GM12874 (cell line): ENCODE data around the gene CMA1.

ENCODE experiments used
- TF ChIP-seq, protein P1 (sequence below): IDR thresholded peaks from 2 replicates; pipeline ENCODE4 v1.5.1; 2011; ENCODE audit warnings: low read depth, mild to moderate bottlenecking, control low read depth, low read length, moderate library complexity; ENCODE audit not compliant: insufficient read depth

CMA1 gene

DNA sequence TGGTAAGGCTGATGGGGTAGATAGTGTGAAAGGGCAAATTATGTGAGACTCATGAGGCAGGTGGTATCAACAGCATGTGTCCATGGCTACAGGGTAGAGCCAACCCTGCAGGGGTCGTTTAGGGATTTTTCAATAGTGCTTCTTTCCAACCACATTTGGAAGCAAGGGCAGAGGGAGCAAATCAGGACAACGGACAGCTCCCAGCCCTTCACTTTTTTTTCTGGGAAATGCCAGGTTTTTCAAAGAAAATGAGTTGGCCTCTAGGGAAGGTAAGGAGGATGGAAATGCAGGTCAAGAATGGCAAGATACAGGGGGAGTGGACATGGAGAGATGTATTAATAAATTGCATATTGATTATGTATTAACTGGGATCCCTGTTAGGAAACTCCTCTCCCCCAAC lies 4.9 kb upstream of the CMA1 start:
- TF ChIP-seq, protein P1, sequence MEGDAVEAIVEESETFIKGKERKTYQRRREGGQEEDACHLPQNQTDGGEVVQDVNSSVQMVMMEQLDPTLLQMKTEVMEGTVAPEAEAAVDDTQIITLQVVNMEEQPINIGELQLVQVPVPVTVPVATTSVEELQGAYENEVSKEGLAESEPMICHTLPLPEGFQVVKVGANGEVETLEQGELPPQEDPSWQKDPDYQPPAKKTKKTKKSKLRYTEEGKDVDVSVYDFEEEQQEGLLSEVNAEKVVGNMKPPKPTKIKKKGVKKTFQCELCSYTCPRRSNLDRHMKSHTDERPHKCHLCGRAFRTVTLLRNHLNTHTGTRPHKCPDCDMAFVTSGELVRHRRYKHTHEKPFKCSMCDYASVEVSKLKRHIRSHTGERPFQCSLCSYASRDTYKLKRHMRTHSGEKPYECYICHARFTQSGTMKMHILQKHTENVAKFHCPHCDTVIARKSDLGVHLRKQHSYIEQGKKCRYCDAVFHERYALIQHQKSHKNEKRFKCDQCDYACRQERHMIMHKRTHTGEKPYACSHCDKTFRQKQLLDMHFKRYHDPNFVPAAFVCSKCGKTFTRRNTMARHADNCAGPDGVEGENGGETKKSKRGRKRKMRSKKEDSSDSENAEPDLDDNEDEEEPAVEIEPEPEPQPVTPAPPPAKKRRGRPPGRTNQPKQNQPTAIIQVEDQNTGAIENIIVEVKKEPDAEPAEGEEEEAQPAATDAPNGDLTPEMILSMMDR = no peak

DNA sequence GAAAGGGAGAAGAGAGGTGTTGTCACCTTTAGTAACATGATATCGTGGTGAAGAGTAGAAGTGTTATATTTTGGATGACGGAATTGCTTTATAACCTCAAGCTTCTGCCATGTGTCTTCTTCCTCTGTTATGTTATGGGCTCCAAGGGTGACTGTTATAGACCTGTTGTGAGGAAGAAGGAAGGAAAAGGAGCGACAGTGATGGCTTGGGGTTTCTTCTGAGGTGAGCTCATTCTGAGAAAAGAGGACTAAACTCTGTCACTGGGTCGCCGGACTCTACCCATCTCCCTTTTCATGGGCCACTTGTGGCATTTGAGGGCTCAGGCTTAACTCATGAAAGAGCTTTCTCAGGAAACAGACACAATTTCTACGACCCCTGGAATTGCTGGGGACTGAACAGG lies 1.6 kb downstream of the CMA1 start:
- TF ChIP-seq, protein P1 = no peak

DNA sequence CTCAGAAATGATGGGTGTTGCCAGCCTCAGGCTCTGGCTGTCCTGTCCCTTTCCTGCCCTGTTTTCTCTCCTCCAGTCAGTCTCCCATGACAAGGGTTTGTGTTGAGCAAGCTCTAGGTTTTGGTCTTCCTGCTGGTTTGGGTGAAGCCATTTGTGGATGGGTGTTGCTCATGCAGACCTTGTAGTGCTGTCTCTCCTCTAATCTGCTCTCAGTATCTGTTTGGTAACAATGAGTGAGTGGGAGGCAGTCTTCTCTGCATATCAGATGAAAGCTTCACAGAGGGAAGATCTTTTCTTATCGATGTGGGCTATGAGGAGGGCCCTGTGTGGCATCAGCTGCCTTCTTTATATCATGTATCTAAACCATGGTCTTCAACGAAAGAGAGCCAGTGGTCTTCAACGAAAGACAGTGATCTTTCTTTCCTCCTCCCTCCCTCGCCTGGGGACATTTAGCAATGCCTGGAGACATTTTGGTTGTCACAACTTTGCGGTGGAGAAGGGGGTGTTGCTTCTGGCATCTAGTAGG lies 3.6 kb downstream of the CMA1 start:
- TF ChIP-seq, protein P1 = no peak

DNA sequence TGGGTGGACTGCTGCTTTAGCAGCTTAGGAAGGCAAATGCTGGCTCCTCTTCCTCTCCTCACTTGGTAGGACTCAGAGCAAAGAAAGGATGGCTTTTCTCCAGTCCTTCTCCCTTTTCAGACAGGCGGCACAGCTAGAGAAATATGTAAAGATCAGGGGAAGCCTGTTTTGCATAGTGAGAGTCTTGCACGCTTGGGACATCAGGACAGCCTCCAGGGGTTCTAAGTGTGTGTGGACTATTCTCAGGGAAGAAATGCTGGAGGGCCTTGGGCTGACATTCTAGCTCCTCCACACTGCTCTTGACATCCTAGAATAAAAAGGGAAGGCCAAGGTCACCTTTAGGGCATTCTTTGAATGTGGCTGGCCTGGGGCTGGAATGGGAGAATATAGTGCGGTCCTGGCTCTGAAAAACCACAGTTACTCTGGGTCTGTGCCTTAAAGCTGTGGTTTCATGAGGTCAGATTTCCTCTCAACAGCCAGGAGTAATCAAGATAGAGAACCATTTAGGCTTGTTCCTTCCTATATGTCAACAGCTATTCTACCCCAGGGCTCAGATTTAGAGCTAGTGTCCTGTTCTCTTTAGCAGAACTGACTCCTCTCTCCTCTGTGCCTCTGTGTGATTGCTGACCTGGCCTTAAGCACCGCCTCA lies 24.3 kb downstream of the CMA1 start:
- TF ChIP-seq, protein P1 = no peak

DNA sequence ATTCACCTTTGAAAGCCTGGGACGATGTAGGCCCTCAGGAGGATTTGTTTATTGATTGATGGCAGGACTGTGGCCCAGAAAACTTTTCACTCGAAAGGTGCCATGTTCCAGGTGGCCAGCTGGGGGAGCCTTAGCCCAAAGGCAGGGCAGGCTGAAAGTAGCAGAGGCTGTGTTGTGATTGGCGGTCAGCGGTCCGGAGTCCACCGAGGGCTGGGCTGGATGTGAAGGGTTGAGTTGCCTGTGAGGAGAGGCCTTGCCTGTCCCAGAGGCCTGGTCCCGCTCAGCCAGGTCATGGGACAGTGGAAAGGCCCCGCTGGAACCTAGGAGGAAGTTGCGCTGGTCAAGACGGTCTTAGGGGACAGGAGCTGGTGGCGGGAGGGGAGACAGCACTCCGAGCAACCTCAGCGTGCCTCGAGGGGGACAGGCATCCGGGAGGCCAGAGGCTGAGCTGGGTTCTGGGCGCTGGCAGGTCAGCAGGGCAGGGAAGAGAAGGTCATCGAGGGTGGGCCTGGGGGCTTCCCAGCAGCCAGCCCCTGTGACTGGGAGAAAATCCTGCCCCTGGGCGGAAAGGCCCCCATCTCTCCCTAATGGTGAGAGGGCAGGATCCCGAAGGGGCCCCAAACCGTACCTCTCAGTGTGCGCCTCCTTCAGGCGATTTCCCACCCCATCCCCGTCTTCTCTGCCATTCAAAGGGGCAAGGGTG lies 26.3 kb downstream of the CMA1 start:
- TF ChIP-seq, protein P1 = peak; percentile 86

DNA sequence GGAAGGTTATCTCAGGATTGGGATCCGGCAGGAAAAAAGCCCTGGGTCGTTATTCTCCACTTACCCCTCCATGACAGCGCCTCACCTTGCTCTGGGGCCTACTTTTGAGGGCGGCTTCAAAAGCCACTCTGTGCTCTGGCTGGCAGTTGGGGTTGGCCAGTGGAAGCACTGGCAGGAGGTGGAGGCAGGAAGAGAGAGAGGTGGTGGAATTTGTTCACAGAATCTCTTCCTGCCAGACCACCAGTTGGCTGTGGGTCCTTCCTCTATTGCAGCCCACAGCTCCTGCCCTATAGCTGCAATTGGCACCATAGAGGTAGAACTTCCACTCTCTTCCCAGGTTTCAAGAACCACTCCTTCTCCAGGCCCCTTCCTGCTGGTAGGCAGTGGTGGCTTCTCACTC lies 32.8 kb downstream of the CMA1 start:
- TF ChIP-seq, protein P1 = no peak

DNA sequence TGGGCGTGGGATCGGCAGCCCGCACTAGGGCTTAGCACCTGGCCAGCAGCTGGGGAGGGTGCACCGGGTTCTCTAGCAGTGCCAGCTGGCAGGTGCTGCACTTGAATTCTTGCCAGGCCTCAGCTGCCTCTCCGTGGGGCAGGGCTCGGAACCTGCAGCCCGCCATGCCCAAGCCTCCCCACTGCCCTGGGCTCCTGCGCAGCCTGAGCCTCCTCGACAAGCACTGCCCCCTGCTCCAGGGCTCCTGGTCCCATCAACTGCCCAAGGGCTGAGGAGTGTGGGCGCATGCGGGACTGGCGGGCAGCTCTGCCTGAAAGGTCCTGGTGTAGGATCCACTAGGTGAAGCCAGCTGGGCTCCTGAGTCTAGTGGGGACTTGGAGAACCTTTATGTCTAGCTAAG lies 34.9 kb downstream of the CMA1 start:
- TF ChIP-seq, protein P1 = no peak
